Psoas muscle (tissue), 8 donors: ENCODE measurements around the gene MYO1E. TPM values are rescaled to one million over a fixed set of nuclear protein-coding genes. Genes with fewer than 3 reads are reported as not detected.

Source experiments
- ATAC-seq, 4 donors: fragments of 200-7000 bp; cut with Tn5 transposase; one replicate each; pipeline ENCODE4 v1.9.1; 2020; ENCODE audit warnings: moderate library complexity in 3 of 4, mild to moderate bottlenecking in 2 of 4
- DNase-seq, 2 donors: peaks; one replicate each; pipeline ENCODE4 v3.0.0-alpha.2; 2020
- H3K27ac ChIP-seq: fragments of 200-600 bp; one replicate; pipeline ENCODE4 v1.8.0; 2022
- H3K27me3 ChIP-seq, 3 donors: fragments of 200-600 bp in 1 of 3; one replicate each; pipeline versions ENCODE4 v1.6.1 to v1.8.0; 2013 to 2022; ENCODE audit warnings: low read length in 2 of 3, mild to moderate bottlenecking in 2 of 3, moderate library complexity in 1 of 3; ENCODE audit not compliant: insufficient read depth in 3 of 3
- H3K36me3 ChIP-seq, 2 donors: fragments of 200-600 bp in 1 of 2; one replicate each; pipeline versions ENCODE4 v1.6.1 to v1.8.0; 2013 to 2022; ENCODE audit warnings: low read depth in 1 of 2, mild to moderate bottlenecking in 1 of 2, moderate library complexity in 1 of 2; ENCODE audit not compliant: insufficient read depth in 1 of 2
- H3K4me1 ChIP-seq: fragments of 200-600 bp; one replicate; pipeline ENCODE4 v1.8.0; 2022
- H3K4me3 ChIP-seq: fragments of 200-600 bp; one replicate; pipeline ENCODE4 v1.8.0; 2022; ENCODE audit warnings: mild to moderate bottlenecking
- H3K9me3 ChIP-seq: fragments of 200-600 bp; one replicate; pipeline ENCODE4 v1.8.0; 2022
- CTCF ChIP-seq: fragments of 200-600 bp; IDR thresholded peaks from one replicate; pipeline ENCODE4 v1.8.0; 2022; ENCODE audit warnings: antibody characterized with exemption
- WGBS, 3 donors: extraction: QIAGEN DNeasy Blood & Tissue Kit; methylation state at CpG; one replicate each; pipeline versions ENCODE4 v1.1.6 to v1.1.7; 2013; 5-methylcytosine and 5-hydroxymethylcytosine counted together
- intact Hi-C, 2 donors: fragments of 100-400 bp; cut with DNase I; formaldehyde crosslinking; loops; one replicate each; pipeline versions ENCODE4 v1.11.0 to v1.14.2; 2022
- polyA plus RNA-seq, 3 donors: library from polyadenylated mRNA; stranded (reverse); fragments of 200-250 nt; gene quantifications; one replicate each; pipeline ENCODE4 v1.2.3, GENCODE V29; 2013
- total RNA-seq, 4 donors: library from RNA; stranded (reverse); fragmentation: NEBNext Ultra II Directional in 2 of 4; extraction: Animal tissue kit (Norgen Biotek cat#: 25700) in 2 of 4; gene quantifications; one replicate each; pipeline versions ENCODE4 v1.2.1 to v1.2.4, GENCODE V29; 2021 to 2023
- donor health status: healthy with polysubstance abuse.
- donor health status: DM: no; HTN: no; CAD: no; lungs with moderate emphysema.
- donor health status: Bipolar disorder and iron deficiency.
- donor health status: healthy.
- donor health status: DM: yes; HTN: yes; CAD: no.
- donor health status: DM: no; HTN: no; CAD: no.
- donor health status: DM: no; HTN: no; CAD: no.
- donor health status: DM: yes; HTN: yes; CAD: no.

The MYO1E gene
- total and polyA plus RNA-seq, 7 donors: 10.0 to 53.7 (median 26.3) TPM

DNA sequence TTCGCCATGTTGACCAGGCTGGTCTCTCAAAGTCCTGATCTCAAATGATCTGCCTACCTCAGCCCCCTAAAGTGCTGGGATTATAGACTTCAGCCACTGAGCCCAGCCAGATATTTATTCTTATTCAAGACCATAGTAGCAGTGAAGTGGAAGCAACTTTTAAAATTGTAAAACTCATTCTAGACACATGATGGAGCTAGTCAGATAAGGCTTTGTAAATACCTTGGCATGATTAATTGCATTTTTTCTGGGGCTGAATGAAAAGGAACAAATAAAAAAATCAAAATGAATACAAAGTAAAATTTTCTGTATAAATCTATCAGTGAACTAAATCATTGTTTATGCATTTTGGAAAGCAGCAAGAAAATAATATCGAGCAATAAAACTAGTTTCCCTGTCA is 4.1 kb upstream of the MYO1E start:
- Histone ChIP-seq H3K27ac (no peak overlapping the region), H3K9me3 (no peaks in the 10 kb centered on the region), H3K36me3 (no peaks in the 10 kb centered on the region), H3K4me1 (peaks cover 6% of the 10 kb centered on the region), H3K27me3 (no peaks in the 10 kb centered on the region), H3K4me3 (no peak overlapping the region)
- WGBS, 3 donors: 95 to 99% (median 96%) methylated on average over 2 of the region's 2 CpGs
- DNase-seq: no peak
- TF ChIP-seq CTCF: no peak
- intact Hi-C loops: loop anchor here in 1 of 2 donors (10.0 kb wide), 1 partner anchor 132 kb away; no protein-coding TSS in a partner anchor
- ATAC-seq: no peak

DNA sequence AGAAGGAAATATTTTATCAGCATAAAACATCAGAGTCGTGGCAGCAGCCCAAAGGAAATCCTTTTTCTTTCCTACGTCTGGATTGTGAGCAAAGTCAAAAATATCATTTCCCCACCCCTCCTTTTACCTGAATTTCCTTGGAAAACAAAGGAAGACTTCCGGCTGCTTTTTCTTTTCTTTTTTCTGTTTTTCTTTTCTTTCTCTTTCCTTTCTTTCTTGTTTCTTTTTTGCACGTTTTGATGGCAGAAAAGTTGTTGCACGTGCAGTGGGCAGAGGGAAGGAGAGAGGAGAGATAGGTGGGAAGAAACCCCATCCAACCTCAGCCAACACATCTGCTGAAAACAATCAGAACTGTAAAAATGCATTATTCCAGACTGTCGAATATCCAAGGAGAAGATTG is 544 bp upstream of the MYO1E start:
- 1 to 3% (median 2%) methylated on average over 6 of the region's 6 CpGs for WGBS, 3 donors
- no peaks in the 10 kb centered on the region for H3K9me3 ChIP-seq
- H3K27ac ChIP-seq: peak overlapping the region; percentile 98
- no peaks in the 10 kb centered on the region for H3K36me3 ChIP-seq
- intact Hi-C loops: loop anchor here (5.0 to 10.0 kb wide), 4 partner anchors 64 to 128 kb away; partner anchors contain the start of gene FAM81A (in 1 of the 2)
- no peak for ATAC-seq
- TF ChIP-seq CTCF: no peak
- peak overlapping the region; percentile 81 for H3K4me3 ChIP-seq
- no peak for DNase-seq
- H3K4me1 ChIP-seq: peaks cover 6% of the 10 kb centered on the region
- H3K27me3 ChIP-seq: no peaks in the 10 kb centered on the region

DNA sequence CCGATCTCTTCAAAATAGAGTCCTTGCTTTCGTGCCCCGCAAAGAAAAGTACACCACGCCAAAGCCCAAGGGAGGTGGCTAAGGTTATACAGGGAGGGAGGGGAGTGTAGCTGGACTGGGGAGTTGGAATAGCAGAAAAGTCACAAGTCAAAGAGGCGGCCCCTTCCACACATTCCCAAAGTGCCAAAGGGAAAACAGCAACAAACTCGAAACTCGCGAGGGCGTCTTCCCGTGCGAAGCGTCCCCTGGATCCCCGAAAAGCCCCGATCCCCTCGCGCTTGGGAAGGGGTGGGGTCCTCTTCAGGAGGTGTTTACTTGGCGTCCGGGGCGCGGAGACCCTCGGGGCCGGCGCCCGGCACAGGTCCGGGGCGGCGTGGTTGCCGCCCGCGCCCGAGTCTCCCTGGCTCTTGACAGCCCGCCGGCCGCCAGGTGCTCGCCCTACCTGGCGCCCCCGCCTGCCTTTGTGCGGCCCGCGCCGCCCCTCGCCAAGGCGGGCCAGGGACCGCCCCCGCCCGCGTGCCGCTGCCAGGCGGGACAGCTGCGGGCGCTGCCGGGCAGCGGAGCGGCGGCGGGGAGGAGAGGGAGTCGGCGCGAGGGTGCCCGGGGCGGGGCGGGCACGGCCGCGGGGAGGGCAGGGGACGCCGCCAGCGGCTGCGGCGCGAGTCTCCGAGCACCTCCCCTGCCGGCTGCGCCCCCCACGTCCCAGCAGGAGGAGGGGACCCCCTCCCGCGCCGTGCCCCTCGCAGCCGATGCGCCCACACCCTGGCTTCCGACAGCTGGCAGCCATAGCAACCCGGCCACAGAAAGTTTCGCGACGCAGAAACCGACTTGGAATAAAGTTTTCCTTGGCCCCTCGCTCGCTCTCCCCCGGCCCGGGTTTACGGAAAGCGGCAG is 966 bp downstream of the MYO1E start:
- Histone ChIP-seq H3K9me3 (no peaks in the 10 kb centered on the region), H3K36me3 (no peaks in the 10 kb centered on the region), H3K4me3 (peak overlapping the region; percentile 81), H3K4me1 (peaks cover 8% of the 10 kb centered on the region), H3K27me3 (no peaks in the 10 kb centered on the region), H3K27ac (peak overlapping the region; percentile 98)
- 1 to 2% (median 1%) methylated on average over 56 to 93 of the region's 93 CpGs for WGBS, 3 donors
- intact Hi-C loops: loop anchor here (5.0 to 10.0 kb wide), 4 partner anchors 66 to 127 kb away; partner anchors contain the start of gene FAM81A (in 1 of the 2)
- no peak for TF ChIP-seq CTCF
- ATAC-seq (peak; percentile 71 to 77 (median 77)), DNase-seq (peak; percentile 37 to 72)

GRCh38 chr15:59369597-59369996 is 3.1 kb downstream of the MYO1E start:
- no peaks in the 10 kb centered on the region for H3K9me3 ChIP-seq
- WGBS, 3 donors: 84 to 93% (median 92%) methylated on average over 2 of the region's 2 CpGs
- H3K36me3 ChIP-seq: no peaks in the 10 kb centered on the region
- peaks cover 8% of the 10 kb centered on the region for H3K4me1 ChIP-seq
- no peak for TF ChIP-seq CTCF
- H3K27ac ChIP-seq: no peak overlapping the region
- no peak for DNase-seq
- no peaks in the 10 kb centered on the region for H3K27me3 ChIP-seq
- no peak overlapping the region for H3K4me3 ChIP-seq
- ATAC-seq: no peak
- intact Hi-C loops: no loop called here
